Activated T-helper 1 cell treated with anti-CD3 and anti-CD28 coated beads, Interleukin-12 subunit alpha, Interleukin-12 subunit beta, Interleukin-2, Interleukin-4 antibody, amounts not matched to agents 30 ng/mL and 10 ng/mL and 1 ng/mL, durations not matched to agents 14 hours and 24 hours and 36 hours (primary cell): ENCODE results near the gene BRF1. TPM values are rescaled to one million over a fixed set of nuclear protein-coding genes. Genes with fewer than 3 reads are reported as not detected.
"Not testable (repeated sequence)": the region's sequence is repeated elsewhere in the genome, so short reads cannot be mapped to it uniquely, and the experiment has no call there.

Experiments
- DNase-seq: peaks from one replicate; pipeline ENCODE4 v3.0.0; 2021; ENCODE audit warnings: low spot score
- H3K27ac Mint-ChIP-seq: one replicate; pipeline ENCODE4 v1.8.0; 2021; ENCODE audit warnings: mild to moderate bottlenecking, mixed read lengths
- H3K27me3 Mint-ChIP-seq: one replicate; pipeline ENCODE4 v1.8.0; 2022; ENCODE audit warnings: mild to moderate bottlenecking, moderate library complexity, mixed read lengths; ENCODE audit not compliant: insufficient read depth
- H3K36me3 Mint-ChIP-seq: one replicate; pipeline ENCODE4 v1.8.0; 2021; ENCODE audit warnings: low read depth, mixed read lengths
- H3K4me1 Mint-ChIP-seq: one replicate; pipeline ENCODE4 v1.8.0; 2021; ENCODE audit warnings: low read depth, mixed read lengths
- H3K4me3 Mint-ChIP-seq: one replicate; pipeline ENCODE4 v1.8.0; 2021; ENCODE audit warnings: mild to moderate bottlenecking, moderate library complexity, mixed read lengths
- H3K9me3 Mint-ChIP-seq: one replicate; pipeline ENCODE4 v1.8.0; 2021; ENCODE audit warnings: mixed read lengths
- intact Hi-C: fragments of 100-400 bp; cut with micrococcal nuclease; formaldehyde crosslinking; loops from one replicate; pipeline ENCODE4 v1.15.1; 2024
- total RNA-seq: library from RNA; stranded (reverse); gene quantifications from 2 replicates; pipeline ENCODE4 v1.2.3, GENCODE V29; 2022

BRF1 gene
- total RNA-seq, 1 donor from 2014 or later: 46.9 TPM

DNA sequence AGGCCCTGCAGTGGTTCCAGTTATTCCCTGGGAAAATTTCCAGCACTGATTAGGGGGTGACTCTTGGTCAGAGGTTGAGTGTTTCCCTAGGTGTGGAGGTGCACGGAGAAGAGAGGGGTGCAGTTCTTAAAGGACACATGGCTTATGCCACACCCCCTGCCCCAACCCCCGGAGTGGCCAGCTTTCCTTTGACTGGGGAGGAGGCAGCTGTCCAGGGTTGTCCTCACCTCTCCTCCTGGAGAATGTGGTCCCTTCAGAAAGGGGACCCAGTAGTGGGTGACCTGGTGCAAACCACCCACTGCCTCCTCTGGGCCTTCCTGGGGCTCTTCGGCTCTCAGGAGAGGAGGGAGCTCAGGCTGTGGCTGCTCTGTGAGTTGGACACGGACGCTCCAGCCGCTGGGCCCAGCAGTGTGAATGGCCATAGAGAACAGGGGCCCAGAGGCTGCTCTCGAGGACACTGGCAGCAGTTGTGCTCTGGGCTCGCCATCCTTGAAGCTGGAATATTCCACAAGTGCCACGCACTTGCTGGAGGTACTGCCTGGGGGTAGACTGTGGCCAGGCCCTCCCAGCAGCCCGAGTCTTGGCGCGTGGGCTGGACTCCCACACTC lies 27.4 kb upstream of the BRF1 start:
- intact Hi-C loops: no loop called here
- no peaks in the 10 kb centered on the region for H3K27me3 Mint-ChIP-seq
- H3K27ac Mint-ChIP-seq: no peak overlapping the region
- peaks cover 14% of the 10 kb centered on the region for H3K4me1 Mint-ChIP-seq
- no peaks in the 10 kb centered on the region for H3K9me3 Mint-ChIP-seq
- no peak overlapping the region for H3K4me3 Mint-ChIP-seq
- peaks cover 3% of the 10 kb centered on the region for H3K36me3 Mint-ChIP-seq
- no peak for DNase-seq

DNA sequence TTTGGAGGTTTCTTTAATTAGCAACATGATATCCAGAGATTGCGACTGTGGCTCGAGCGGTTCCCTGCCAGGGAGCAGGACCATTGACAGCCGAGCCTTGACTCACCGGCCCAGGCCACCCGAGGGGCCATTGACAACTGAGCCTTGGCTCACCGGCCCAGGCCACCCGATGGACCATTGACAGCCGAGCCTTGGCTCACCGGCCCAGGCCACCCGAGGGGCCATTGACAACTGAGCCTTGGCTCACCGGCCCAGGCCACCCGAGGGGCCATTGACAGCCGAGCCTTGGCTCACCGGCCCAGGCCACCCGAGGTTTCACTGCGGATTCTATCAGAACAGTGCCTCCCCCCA lies 26.9 kb upstream of the BRF1 start:
- intact Hi-C loops, H3K27ac Mint-ChIP-seq, H3K4me3 Mint-ChIP-seq, H3K27me3 Mint-ChIP-seq, DNase-seq, H3K36me3 Mint-ChIP-seq, H3K9me3 Mint-ChIP-seq: not testable (repeated sequence)
- H3K4me1 Mint-ChIP-seq: peaks cover 16% of the 10 kb centered on the region

DNA sequence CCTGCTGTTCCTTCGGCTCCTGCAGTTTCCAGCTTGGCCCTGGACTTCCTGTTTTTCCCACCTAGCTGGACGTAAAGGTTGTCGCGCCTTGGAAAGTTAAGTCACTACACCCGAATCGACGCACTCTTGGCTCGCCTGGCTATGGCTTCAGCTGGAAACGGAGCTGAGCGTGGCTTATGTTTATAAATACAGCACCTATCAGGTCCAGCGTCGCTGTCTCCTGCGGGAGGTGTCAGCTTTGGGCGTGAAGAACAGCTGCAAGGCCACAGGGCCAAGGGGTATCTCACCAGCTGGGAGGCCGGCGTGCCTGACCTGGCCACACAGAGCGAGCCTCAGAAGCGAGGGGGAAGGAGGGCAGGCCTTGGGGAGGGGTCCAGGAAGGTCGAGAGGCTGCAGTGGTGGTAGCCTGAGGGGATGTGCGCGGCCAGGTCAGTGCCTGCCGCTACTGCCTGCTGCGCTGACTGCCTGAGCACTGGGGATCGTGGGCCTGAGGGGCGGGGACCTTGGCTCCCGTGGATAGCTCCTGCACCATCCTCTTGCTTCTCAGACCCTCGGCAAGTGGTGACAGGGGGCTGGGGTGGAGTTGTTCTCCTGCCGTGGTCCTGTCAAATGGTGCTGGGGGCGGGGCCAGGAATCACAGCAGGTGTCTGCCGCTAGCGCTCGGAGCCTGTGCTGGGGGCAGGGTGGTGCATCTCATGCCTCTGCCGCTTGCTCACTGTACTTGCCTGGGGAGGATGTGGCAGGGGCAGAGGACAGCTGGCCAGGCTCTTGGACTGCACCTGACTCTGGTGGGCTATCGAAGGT lies 26.3 kb upstream of the BRF1 start:
- H3K27me3 Mint-ChIP-seq: no peaks in the 10 kb centered on the region
- H3K4me1 Mint-ChIP-seq: peaks cover 16% of the 10 kb centered on the region
- intact Hi-C loops: no loop called here
- no peak overlapping the region for H3K4me3 Mint-ChIP-seq
- DNase-seq: no peak
- no peaks in the 10 kb centered on the region for H3K9me3 Mint-ChIP-seq
- H3K36me3 Mint-ChIP-seq: peaks cover 4% of the 10 kb centered on the region
- H3K27ac Mint-ChIP-seq: no peak overlapping the region

DNA sequence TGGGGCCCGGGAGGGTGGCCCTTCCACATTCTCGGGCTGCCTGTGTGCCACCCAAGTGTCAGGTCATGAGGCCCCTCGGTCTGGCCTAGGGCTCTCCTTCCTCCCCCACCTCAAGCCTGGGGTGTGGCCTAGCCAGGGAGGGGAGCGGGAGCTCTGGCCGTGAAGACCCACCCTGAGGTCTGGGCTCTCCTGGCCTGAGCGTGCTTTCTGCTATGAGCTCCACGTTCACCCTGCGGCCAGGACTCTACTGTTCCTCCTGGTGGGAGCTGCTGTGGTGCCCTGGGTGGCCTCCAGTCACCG lies 25.7 kb upstream of the BRF1 start:
- intact Hi-C loops: no loop called here
- Mint-ChIP-seq H3K9me3 (no peaks in the 10 kb centered on the region), H3K4me3 (no peak overlapping the region)

DNA sequence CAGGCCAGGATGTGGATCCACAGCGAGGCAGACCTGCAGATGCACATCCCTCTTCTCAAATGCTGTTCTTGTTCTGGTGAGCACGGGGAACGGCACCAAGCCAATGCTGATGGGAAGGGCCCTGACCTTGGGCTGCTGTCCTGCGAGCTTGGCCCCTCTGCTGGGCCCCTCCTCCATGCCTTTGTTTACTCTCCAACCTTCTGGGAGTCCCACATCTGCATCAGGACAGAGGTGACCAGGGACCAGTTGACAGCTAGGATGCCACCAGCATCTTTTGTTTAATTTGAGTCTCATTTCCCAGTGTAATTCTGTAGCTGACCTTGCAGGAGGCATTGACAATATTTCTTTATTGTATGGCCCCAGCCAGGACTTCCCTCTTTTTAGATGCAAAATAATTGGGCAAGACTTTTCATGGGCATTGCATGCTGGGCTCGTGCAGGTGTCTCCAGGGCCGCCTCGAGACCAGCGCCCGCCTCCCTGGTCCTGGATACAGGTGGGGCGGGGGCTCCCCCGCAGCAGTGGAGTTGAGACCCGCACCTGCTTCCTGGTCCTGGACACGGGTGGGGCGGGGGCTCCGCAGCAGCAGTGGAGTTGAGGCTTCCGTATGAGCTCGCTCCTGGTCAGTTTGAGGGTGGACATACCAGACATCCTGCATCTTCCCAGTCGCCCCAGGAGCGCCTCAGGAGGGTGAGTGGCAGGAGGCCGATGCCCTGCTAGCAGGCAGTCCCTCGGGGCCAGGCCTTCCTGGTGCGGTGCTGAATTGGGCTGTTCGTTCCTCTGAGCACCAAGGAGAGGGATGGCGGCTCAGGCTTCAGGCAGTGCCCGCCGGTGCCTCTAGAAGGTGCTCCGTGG lies 25.1 kb upstream of the BRF1 start:
- DNase-seq: no peak
- Mint-ChIP-seq H3K27me3 (no peaks in the 10 kb centered on the region), H3K4me3 (no peak overlapping the region), H3K27ac (no peak overlapping the region), H3K36me3 (peaks cover 4% of the 10 kb centered on the region), H3K9me3 (no peaks in the 10 kb centered on the region), H3K4me1 (peaks cover 6% of the 10 kb centered on the region)
- intact Hi-C loops: no loop called here

More for the DNA sequence above, 25.7 kb upstream of the BRF1 start:
- Mint-ChIP-seq H3K36me3 (peaks cover 4% of the 10 kb centered on the region), H3K4me1 (peaks cover 10% of the 10 kb centered on the region), H3K27me3 (no peaks in the 10 kb centered on the region), H3K27ac (no peak overlapping the region)
- DNase-seq: no peak

DNA sequence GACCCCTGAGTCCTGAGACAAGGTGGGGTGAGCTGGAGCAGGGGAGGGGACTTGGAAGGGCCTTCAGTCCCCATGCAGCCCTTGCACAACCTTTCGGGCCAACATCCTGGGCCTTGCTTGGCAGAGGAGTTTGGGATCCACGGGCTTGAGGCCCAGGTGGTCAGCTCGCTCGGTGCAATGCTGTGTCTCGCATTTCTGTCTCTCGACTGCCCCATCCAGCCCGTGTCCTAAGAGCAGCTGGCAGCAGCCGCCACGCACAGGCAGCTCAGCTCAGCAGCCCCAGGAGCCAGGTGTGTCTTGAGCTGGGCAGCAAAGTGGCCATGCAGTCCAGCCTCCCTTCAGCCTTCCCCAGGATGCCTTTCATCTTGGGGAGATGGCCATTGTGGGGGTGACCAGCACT lies 24.5 kb upstream of the BRF1 start:
- Mint-ChIP-seq H3K36me3 (peaks cover 4% of the 10 kb centered on the region), H3K4me3 (no peak overlapping the region), H3K9me3 (no peaks in the 10 kb centered on the region), H3K27ac (no peak overlapping the region), H3K4me1 (peaks cover 6% of the 10 kb centered on the region), H3K27me3 (no peaks in the 10 kb centered on the region)
- no peak for DNase-seq
- intact Hi-C loops: no loop called here

DNA sequence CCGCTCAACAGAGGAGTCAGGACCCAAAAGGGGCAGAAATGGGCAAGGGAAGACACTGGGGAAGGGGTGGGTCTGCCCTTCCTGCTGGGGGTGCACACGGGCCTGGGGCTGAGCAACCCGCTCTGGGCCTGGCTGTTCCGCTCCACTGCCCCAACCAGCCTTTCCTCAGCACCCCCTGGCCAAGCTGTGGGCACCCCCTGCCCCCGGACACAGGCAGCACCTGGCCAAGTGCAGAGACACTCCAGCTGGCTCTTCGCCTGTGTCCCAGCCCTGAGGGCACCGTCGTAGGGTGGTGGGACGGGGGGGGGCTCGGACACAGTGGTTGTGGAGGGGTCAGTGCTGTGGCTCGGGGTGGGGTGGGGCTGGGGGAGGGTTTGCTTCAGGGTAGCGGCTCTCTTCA lies 24.1 kb upstream of the BRF1 start:
- Mint-ChIP-seq H3K36me3 (peaks cover 4% of the 10 kb centered on the region), H3K4me1 (peaks cover 6% of the 10 kb centered on the region), H3K27me3 (no peaks in the 10 kb centered on the region), H3K9me3 (no peaks in the 10 kb centered on the region), H3K27ac (no peak overlapping the region), H3K4me3 (no peak overlapping the region)
- no peak for DNase-seq
- intact Hi-C loops: no loop called here

DNA sequence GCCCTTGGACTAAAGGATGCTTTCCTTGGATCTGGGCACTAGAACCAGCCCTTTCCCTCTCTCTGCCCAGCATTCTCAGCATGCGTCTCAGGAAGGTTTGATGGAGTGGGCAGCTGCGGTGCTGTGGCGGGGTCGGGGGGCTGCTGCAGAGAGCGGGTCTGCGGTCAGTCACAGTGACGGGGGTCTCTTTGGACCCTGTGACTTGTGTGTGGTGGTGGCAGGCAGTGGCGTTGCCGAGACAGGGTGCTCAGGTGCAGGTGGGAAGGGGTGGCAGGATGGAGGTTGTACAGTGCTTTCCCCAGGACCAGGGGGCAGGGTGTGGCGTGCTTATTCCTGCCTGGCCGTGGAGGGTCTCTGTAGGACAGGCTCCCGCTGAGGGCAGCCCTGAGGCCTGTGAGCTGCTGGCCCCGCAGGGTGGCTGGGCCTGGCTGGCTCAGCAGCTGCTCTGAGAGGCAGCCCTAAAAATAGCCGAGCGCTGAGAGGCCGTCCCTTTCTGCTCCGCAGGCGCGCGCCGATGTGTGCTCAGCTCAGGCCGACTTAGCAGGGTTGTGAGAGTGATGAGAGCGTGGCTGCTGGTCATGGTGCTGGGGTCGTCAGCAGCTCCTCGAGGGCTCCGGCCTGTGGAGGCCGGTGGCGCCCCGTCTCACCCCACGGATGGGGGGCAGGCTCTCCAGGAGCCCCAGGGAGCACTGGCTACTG lies 23.4 kb upstream of the BRF1 start:
- Mint-ChIP-seq H3K4me1 (peaks cover 10% of the 10 kb centered on the region), H3K9me3 (no peaks in the 10 kb centered on the region), H3K27me3 (peaks cover under 1% of the 10 kb centered on the region), H3K36me3 (peaks cover 6% of the 10 kb centered on the region), H3K4me3 (no peak overlapping the region), H3K27ac (no peak overlapping the region)
- intact Hi-C loops: no loop called here
- no peak for DNase-seq

DNA sequence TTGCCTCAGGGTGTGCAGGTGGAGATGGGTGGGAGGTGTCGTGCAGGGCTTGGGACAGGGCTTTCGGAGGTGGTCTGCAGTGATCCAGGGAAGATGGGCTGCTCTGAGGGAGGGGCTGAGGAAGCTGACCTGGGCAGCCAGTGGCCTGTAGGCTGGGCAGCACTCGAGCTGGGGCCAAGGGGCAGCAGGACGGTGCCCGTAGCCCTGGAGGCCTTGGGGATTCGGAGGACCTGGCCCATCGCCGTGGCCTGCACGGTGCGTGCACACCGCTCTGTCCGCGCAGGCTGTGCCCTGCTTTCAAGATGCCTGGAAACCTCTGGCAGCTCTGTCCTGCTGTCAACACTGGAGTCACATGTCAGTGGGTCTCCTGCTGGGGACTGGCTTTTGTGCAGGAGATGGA lies 22.9 kb upstream of the BRF1 start:
- peaks cover 6% of the 10 kb centered on the region for H3K36me3 Mint-ChIP-seq
- H3K27ac Mint-ChIP-seq: no peak overlapping the region
- intact Hi-C loops: no loop called here
- peaks cover 3% of the 10 kb centered on the region for H3K27me3 Mint-ChIP-seq
- DNase-seq: no peak
- H3K4me1 Mint-ChIP-seq: peaks cover 10% of the 10 kb centered on the region
- H3K4me3 Mint-ChIP-seq: no peak overlapping the region
- H3K9me3 Mint-ChIP-seq: no peaks in the 10 kb centered on the region

DNA sequence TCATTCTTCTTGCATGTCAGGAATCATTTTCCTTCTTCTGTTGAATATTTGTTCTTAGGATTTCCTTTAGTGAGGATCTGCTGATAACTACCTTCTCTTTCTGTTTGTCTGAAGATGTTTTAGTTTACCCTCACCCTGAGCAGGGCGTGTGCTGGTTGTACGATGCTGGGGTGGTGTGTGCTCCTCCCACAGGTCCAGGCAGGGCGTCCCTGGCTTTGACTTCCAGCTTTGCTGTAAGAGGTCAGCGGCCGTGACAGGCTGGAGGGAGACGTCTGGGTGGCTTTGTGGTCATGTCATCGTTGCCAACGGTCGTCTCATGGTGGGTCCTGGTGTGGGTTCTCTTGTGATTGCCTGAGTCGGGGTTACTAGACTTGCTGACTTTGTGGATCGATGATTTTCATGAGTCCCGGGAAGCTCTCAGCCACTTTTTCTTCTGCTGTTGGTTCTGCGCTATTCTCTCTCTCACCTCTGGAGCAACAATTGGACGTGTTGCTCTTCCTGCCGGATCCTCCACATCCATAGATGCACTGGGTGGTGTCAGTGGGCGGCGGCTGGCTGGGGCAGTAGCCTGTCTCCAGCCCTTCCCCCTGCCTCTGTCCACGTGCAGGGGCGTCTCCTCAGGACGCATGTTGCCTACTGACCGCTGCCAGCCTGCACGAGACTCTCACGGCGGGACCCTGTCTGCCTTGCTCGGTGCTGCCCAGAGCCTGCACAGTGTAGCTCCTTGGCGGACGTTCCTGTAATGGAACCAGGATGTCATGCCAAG lies 22.2 kb upstream of the BRF1 start:
- Mint-ChIP-seq H3K27me3 (peaks cover 3% of the 10 kb centered on the region), H3K9me3 (no peaks in the 10 kb centered on the region), H3K4me1 (peaks cover 10% of the 10 kb centered on the region), H3K4me3 (no peak overlapping the region), H3K36me3 (peaks cover 6% of the 10 kb centered on the region), H3K27ac (no peak overlapping the region)
- intact Hi-C loops: no loop called here
- DNase-seq: no peak

DNA sequence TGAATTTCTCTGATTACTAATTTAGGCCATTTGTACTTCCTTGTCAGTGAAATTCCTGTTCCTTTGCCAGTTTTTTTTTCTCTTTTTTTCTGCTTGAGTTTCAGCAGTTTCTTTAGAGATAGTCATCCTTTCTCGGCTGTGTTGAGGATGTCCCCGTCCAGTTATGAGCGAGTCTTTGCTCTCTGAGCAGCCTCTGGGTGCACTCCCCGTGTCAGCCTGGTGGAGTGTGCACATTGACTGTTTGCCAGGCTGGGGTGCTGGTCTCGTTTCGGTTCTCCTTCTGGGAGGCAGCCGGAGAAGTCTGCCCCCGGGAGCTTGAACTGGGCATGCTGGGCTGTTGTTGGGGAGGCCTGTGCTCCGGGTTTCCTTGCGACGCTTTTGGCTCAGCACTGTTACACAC lies 16.7 kb upstream of the BRF1 start:
- intact Hi-C loops: loop anchor here (2.0 to 10.0 kb wide), 2 partner anchors 35 to 523 kb away; partner anchors contain the start of gene AKT1
- peaks cover 1% of the 10 kb centered on the region for H3K36me3 Mint-ChIP-seq
- H3K27ac Mint-ChIP-seq: no peak overlapping the region
- DNase-seq: no peak
- peaks cover 11% of the 10 kb centered on the region for H3K27me3 Mint-ChIP-seq
- no peak overlapping the region for H3K4me3 Mint-ChIP-seq
- H3K4me1 Mint-ChIP-seq: peaks cover 24% of the 10 kb centered on the region
- H3K9me3 Mint-ChIP-seq: no peaks in the 10 kb centered on the region

DNA sequence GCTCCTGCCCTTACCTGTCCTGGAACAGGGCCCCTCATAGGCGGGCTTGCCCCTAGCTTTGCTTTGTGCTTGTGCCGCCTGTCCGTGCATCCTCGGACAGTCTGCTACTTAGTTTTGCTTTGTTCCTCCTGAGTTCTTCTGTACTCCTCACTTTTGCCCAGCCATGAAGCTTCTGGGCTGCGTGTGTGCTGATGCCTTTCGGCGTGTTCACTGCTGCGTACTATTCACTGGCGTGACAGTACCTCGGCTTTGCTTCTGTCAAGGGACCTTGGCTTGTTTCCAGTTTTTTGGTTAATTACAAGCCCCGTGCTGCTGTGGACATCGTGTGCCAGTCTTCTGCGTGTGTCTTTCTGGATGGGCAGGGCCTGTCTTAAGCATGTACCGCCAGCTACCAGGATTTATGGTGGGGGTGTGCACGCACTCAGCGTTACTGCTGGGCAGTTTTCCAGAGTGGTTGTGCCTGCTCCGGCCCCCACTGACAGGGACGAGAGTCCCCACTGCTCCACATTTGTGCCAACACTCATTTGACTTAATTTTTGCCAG lies 16.2 kb upstream of the BRF1 start:
- Mint-ChIP-seq H3K4me3 (peak overlapping the region; percentile 90), H3K4me1 (peaks cover 24% of the 10 kb centered on the region), H3K27me3 (peaks cover 11% of the 10 kb centered on the region), H3K27ac (no peak overlapping the region), H3K9me3 (no peaks in the 10 kb centered on the region), H3K36me3 (peaks cover 1% of the 10 kb centered on the region)
- intact Hi-C loops: loop anchor here (2.0 to 10.0 kb wide), 2 partner anchors 36 to 522 kb away; partner anchors contain the start of gene AKT1
- DNase-seq: no peak
